Neural crest cell (in vitro differentiated cells): ENCODE measurements around the gene PRSS38. TPM values are rescaled to one million over a fixed set of nuclear protein-coding genes. Genes with fewer than 3 reads are reported as not detected.

Source experiments
- DNase-seq: peaks from one replicate; pipeline ENCODE4 v3.0.0; 2021; ENCODE audit warnings: low read depth, mixed read lengths, low spot score
- H3K27ac Mint-ChIP-seq: one replicate; pipeline ENCODE4 v1.8.0; 2021; ENCODE audit warnings: mild to moderate bottlenecking, mixed read lengths; ENCODE audit not compliant: unreplicated experiment
- H3K27me3 Mint-ChIP-seq: 2 replicates; pipeline ENCODE4 v1.8.0; 2021; ENCODE audit warnings: low read depth, mild to moderate bottlenecking, mixed read lengths
- H3K36me3 Mint-ChIP-seq: 2 replicates; pipeline ENCODE4 v1.8.0; 2021; ENCODE audit warnings: low read depth, mild to moderate bottlenecking, mixed read lengths
- H3K4me1 Mint-ChIP-seq: 2 replicates; pipeline ENCODE4 v1.8.0; 2021; ENCODE audit warnings: mixed read lengths
- H3K4me3 Mint-ChIP-seq: one replicate; pipeline ENCODE4 v1.8.0; 2021; ENCODE audit warnings: mild to moderate bottlenecking, mixed read lengths
- H3K9me3 Mint-ChIP-seq: 2 replicates; pipeline ENCODE4 v1.8.0; 2021; ENCODE audit warnings: mixed read lengths
- CTCF ChIP-seq: fragments of 200-600 bp; sonication (generic); conservative IDR thresholded peaks from 2 replicates; pipeline ENCODE4 v1.5.0; 2021; ENCODE audit warnings: antibody characterized with exemption, mild to moderate bottlenecking
- total RNA-seq: library from RNA; stranded (reverse); gene quantifications from 2 replicates; pipeline ENCODE4 v1.2.1, GENCODE V29; 2021

PRSS38 gene
- total RNA-seq, 1 donor from 2014 or later, result not detected

- TF ChIP-seq CTCF, result no peak
- no peak for DNase-seq
- peaks cover 9% of the 10 kb centered on the region for H3K4me1 Mint-ChIP-seq
Observed at GRCh38 chr1:227889863-227890405, 74.5 kb downstream of the PRSS38 start.

GRCh38 chr1:227890451-227891222, 75.2 kb downstream of the PRSS38 start:
- H3K36me3 Mint-ChIP-seq, result no peaks in the 10 kb centered on the region
- H3K9me3 Mint-ChIP-seq, result no peaks in the 10 kb centered on the region
- H3K4me3 Mint-ChIP-seq, result no peak overlapping the region
- DNase-seq, result no peak
- no peak for TF ChIP-seq CTCF
- H3K27me3 Mint-ChIP-seq, result no peaks in the 10 kb centered on the region
- peaks cover 9% of the 10 kb centered on the region for H3K4me1 Mint-ChIP-seq
- H3K27ac Mint-ChIP-seq, result no peak overlapping the region

More at GRCh38 chr1:227889863-227890405, 74.5 kb downstream of the PRSS38 start:
- Mint-ChIP-seq H3K9me3 (no peaks in the 10 kb centered on the region), H3K36me3 (no peaks in the 10 kb centered on the region), H3K4me3 (no peak overlapping the region), H3K27me3 (no peaks in the 10 kb centered on the region), H3K27ac (no peak overlapping the region)

- no peak overlapping the region for H3K27ac Mint-ChIP-seq
- H3K36me3 Mint-ChIP-seq, result no peaks in the 10 kb centered on the region
- peak; percentile 1 for DNase-seq
- peaks cover 15% of the 10 kb centered on the region for H3K4me1 Mint-ChIP-seq
- H3K9me3 Mint-ChIP-seq, result no peaks in the 10 kb centered on the region
- H3K27me3 Mint-ChIP-seq, result no peaks in the 10 kb centered on the region
- TF ChIP-seq CTCF, result no peak
- no peak overlapping the region for H3K4me3 Mint-ChIP-seq
Observed at GRCh38 chr1:227891223-227891954, 75.9 kb downstream of the PRSS38 start.

GRCh38 chr1:227891955-227892488, 76.5 kb downstream of the PRSS38 start:
- DNase-seq, result no peak
- H3K4me3 Mint-ChIP-seq, result no peak overlapping the region
- no peaks in the 10 kb centered on the region for H3K36me3 Mint-ChIP-seq
- peaks cover 18% of the 10 kb centered on the region for H3K4me1 Mint-ChIP-seq
- H3K27ac Mint-ChIP-seq, result peak overlapping the region; percentile 12
- H3K27me3 Mint-ChIP-seq, result no peaks in the 10 kb centered on the region
- TF ChIP-seq CTCF, result no peak
- no peaks in the 10 kb centered on the region for H3K9me3 Mint-ChIP-seq

GRCh38 chr1:227892489-227893299, 77.2 kb downstream of the PRSS38 start:
- H3K4me1 Mint-ChIP-seq, result peaks cover 17% of the 10 kb centered on the region
- no peaks in the 10 kb centered on the region for H3K27me3 Mint-ChIP-seq
- DNase-seq, result no peak
- H3K4me3 Mint-ChIP-seq, result no peak overlapping the region
- no peaks in the 10 kb centered on the region for H3K36me3 Mint-ChIP-seq
- H3K27ac Mint-ChIP-seq, result no peak overlapping the region
- no peaks in the 10 kb centered on the region for H3K9me3 Mint-ChIP-seq
- no peak for TF ChIP-seq CTCF
